Coronary artery (tissue), 2 donors: ENCODE measurements around the gene FCSK.

Source experiments
- DNase-seq: peaks from one replicate; pipeline ENCODE4 v3.0.0-alpha.2; 2017; ENCODE audit warnings: low spot score
- H3K27ac ChIP-seq, 2 donors: fragments of 200-600 bp; sonication (generic); one replicate each; pipeline ENCODE4 v1.5.1; 2016 to 2019
- H3K4me3 ChIP-seq: fragments of 200-600 bp; sonication (generic); 2 replicates; pipeline ENCODE4 v1.5.1; 2016; ENCODE audit warnings: mild to moderate bottlenecking, moderate library complexity
- CTCF ChIP-seq: fragments of 200-600 bp; sonication (generic); IDR thresholded peaks from one replicate; pipeline ENCODE4 v1.5.1; 2019; ENCODE audit warnings: antibody characterized with exemption

The FCSK gene

DNA sequence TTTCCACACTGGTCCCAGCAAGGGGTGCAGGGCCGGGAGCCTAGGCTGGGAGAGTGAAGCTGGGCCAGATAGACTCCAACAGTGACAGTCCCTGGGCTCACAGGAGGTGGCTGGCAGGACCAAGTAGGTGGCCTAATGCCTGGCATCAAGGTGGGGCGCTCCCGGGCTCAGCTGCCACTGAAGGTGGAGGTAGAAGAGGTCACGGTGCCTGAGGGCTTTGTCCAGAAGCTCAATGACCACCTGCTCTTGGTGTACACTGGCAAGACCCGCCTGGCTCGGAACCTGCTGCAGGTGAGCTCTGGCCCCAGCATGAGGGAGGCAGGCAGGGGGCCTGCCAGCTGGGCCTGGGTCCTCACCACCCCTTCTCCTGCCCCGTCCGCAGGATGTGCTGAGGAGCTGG lies 23.8 kb downstream of the FCSK start:
- Histone ChIP-seq H3K4me3 (no peak overlapping the region), H3K27ac (no peak overlapping the region)
- TF ChIP-seq CTCF: no peak
- no peak for DNase-seq

DNA sequence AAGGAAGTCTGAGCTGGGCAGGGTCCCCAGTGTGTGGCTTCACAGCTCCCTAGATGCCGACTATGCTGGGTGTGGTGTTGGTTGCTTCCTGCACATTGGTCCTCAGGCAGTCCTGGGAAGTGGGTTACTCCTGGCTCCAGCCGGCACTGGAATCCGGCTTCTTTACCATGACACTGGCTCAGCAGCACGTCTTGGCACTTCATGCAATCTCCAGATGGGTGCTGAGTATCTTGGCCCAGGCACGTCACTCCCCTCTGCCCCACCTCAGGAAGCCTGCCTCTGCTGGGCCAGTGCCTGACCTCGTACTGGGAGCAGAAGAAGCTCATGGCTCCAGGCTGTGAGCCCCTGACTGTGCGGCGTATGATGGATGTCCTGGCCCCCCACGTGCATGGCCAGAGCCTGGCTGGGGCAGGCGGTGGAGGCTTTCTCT lies 24.5 kb downstream of the FCSK start:
- Histone ChIP-seq H3K27ac (peak overlapping the region in 1 of 2 donors; percentile 1), H3K4me3 (no peak overlapping the region)
- DNase-seq: no peak
- no peak for TF ChIP-seq CTCF

DNA sequence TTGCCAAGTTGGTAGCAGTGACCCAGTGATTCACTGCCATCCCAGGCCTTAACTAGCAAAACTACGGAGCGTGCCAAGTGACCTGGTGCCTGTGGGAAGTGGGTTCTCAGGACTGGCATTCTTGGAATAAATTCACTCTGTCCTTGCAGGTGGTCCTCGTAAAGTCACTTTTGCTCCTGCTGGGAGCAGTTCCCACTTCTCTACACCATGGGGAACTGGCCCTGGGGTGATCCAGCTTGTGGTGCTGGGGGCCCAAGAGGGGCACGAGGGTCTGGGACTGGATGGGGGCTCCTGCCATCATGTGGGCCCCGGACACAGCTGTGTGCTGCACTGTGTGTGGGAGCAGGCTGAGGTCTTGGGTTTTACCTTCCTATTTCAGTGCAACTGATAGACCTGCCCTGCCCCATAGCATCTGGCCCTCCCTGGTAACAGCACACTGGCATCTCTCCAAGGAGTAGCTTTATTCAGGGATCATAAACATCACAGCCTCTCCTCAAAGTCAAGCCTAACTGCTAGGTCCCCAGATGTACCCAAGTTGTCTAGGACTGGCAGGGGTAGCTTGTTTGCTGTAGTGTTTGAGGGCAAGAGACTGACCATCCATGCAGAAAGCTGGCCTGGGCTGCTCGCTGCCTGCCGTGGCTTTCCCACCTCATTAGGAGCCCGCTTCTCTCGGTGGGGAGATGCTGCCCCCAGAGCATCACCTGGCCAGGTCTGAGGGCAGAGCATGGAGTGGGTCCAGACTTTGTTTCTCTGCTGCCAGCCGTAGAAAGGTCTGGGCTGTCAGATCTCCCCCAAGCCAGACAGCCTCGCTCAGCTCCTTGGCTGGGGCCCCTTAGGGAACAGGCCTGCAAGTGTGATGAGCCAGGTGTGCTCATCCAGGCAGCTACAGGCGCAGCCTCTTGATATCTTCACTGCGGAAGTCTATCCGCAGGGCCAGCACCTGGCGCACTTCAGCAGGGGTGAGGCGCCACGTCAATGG lies 26.0 kb downstream of the FCSK start:
- H3K27ac ChIP-seq: no peak overlapping the region
- TF ChIP-seq CTCF: no peak
- no peak for DNase-seq
- no peak overlapping the region for H3K4me3 ChIP-seq

GRCh38 chr16:70481929-70482536 lies 27.6 kb downstream of the FCSK start:
- no peak overlapping the region for H3K27ac ChIP-seq
- no peak for TF ChIP-seq CTCF
- no peak for DNase-seq

DNA sequence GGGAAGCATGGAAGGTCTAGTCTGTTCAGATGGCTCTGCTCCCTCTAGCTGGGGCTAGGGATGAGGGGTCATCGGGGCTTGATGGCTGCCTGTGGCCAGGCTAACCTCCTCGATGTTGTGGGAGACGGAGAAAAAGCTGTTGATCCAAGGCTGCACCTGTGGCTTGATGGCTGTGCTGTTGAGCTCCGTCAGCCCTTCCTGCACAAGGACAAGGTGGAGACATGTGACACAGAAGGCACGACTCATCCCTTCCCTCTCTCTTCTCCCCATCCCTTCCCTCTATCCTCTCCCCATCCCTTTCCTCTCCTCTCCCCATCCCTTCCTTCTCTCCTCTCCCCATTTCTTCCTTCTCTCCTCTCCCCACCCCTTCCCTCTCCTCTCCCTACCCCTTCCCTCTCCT lies 28.2 kb downstream of the FCSK start:
- no peak overlapping the region for H3K27ac ChIP-seq
- H3K4me3 ChIP-seq: no peak overlapping the region
- DNase-seq: no peak
- TF ChIP-seq CTCF: no peak

More at GRCh38 chr16:70481929-70482536, 27.6 kb downstream of the FCSK start:
- H3K4me3 ChIP-seq: no peak overlapping the region

- Histone ChIP-seq H3K27ac (no peak overlapping the region), H3K4me3 (no peak overlapping the region)
- no peak for TF ChIP-seq CTCF
- DNase-seq: no peak
Measured at GRCh38 chr16:70483426-70483825, 29.0 kb downstream of the FCSK start.

GRCh38 chr16:70484867-70485266 lies 30.5 kb downstream of the FCSK start:
- Histone ChIP-seq H3K27ac (no peak overlapping the region), H3K4me3 (no peak overlapping the region)
- no peak for DNase-seq
- no peak for TF ChIP-seq CTCF
